ENCODE measurements around the gene SLC45A3. TPM values are rescaled to one million over a fixed set of nuclear protein-coding genes. Genes with fewer than 3 reads are reported as not detected.

SLC45A3 gene
- total RNA-seq, 1 experiment from 2014 or later = 3.2 TPM

DNA sequence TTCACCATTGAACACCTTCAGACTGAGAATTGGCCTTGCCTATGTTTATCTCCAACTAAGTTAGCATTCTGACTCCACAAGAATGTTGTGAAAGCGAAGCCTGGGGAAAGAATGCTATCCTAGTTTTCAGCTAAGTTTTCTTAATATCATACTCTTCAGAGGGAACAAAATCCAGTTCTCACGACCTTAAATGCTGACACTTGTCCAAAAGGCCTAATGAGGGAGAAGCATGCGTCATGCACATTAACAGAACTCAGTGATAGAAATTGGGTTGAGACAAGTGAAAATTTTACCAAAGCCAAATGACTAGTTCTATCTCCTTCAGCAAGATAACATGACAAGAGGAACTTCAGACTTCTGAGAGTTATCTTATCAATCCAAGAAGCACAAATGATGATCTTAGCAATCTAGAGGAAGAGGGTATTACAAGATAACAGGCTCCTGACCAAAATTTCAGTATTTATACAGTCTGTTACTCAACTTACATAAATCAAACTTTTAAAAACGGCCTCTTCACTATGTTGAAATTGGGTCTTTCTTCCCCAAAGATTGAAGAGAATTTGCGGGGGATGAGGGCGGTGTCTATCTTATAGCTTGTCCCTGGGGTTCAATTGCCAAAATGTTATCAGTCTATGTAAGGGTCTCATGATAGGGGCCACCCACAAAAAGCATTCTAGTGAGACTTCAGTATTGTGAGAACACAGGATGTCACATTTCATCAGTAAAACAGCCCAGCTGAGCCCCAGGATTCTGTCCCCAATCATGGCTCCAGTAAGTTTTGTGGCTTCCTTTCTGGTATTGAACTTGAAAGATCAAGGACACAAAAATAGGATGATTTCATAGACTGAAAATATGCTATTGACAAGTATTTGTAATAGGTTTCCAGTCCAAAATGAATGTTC is 26.5 kb upstream of the SLC45A3 start:
- no peaks in the 10 kb centered on the region for H3K27me3 ChIP-seq
- no peaks in the 10 kb centered on the region for H3K9me3 ChIP-seq
- H3K4me3 ChIP-seq = no peak overlapping the region
- H3K36me3 ChIP-seq = peaks cover 64% of the 10 kb centered on the region
- no peak for DNase-seq

DNA sequence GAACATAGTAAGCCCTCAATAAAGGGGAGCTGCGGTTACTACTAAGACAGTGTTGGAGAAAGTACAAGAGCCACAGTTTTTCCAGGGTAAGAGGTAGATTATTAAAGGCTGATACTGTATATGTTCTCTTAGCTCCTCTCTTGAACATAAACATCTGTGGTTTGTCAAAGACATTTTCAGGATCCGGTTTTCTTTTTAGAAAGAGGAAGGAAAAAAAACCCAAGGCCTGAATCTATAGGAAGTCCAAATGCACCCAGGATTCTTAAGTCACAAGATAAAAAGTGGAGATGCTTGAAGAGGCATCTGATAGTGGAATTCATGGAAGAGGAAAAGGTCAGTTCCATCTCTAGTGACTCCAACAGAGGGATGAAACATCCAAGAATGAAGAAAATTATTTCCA is 24.6 kb upstream of the SLC45A3 start:
- Histone ChIP-seq H3K27me3 (no peaks in the 10 kb centered on the region), H3K36me3 (peaks cover 52% of the 10 kb centered on the region), H3K4me3 (no peak overlapping the region), H3K9me3 (no peaks in the 10 kb centered on the region)
- no peak for DNase-seq

DNA sequence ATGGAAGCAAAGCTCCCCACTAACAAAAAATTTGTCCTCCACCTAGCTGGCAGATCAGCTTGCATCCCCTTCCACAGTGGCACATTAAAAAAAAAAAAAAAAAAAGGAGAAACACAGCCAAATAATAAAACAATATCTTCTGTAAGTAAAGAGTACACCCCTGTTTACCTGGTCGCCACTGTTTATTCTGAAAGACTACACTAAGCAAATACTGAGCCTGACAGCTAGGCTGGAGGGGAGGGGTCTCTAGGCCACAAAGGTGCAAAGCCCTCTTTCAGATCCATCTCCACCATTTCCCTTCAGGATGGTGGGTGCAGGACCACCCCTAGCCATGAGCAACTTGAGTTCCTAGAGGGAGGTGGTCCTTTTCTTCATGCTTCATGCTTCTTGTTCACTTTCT is 22.8 kb upstream of the SLC45A3 start:
- Histone ChIP-seq H3K4me3 (no peak overlapping the region), H3K27me3 (no peaks in the 10 kb centered on the region), H3K9me3 (no peaks in the 10 kb centered on the region), H3K36me3 (peaks cover 33% of the 10 kb centered on the region)
- no peak for DNase-seq

DNA sequence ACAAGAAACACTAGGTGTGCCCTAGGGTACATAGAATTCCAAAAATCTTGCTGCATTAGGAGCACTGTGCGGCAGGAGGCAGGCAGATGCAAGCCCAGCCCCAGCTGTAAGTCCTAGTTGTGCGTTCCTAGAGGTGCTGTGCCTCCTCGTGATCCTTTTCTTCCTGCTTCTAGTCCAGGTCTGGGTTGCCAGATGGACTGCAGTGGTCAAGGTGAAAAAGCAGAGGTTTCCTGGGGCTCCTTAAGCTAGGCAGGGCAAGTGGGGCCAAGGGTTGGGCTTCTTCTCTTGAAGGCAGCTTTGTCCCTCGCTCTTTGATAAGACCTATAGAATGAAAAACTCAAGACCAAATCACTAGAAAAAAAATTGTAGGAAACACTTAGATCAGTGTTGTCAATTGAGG is 21.6 kb upstream of the SLC45A3 start:
- peaks cover 28% of the 10 kb centered on the region for H3K36me3 ChIP-seq
- DNase-seq = no peak
- H3K4me3 ChIP-seq = no peak overlapping the region
- H3K9me3 ChIP-seq = no peaks in the 10 kb centered on the region
- H3K27me3 ChIP-seq = no peaks in the 10 kb centered on the region

GRCh38 chr1:205701420-205701819 is 21.1 kb upstream of the SLC45A3 start:
- no peak for DNase-seq
- no peak overlapping the region for H3K4me3 ChIP-seq
- peaks cover 23% of the 10 kb centered on the region for H3K36me3 ChIP-seq

GRCh38 chr1:205700865-205701401 is 20.6 kb upstream of the SLC45A3 start:
- Histone ChIP-seq H3K9me3 (no peaks in the 10 kb centered on the region), H3K27me3 (no peaks in the 10 kb centered on the region), H3K4me3 (no peak overlapping the region), H3K36me3 (peaks cover 22% of the 10 kb centered on the region)
- peak; percentile 23 for DNase-seq

More at GRCh38 chr1:205701420-205701819, 21.1 kb upstream of the SLC45A3 start:
- Histone ChIP-seq H3K9me3 (no peaks in the 10 kb centered on the region), H3K27me3 (no peaks in the 10 kb centered on the region)

- no peak for DNase-seq
- H3K9me3 ChIP-seq = no peaks in the 10 kb centered on the region
- no peak overlapping the region for H3K4me3 ChIP-seq
- peaks cover 16% of the 10 kb centered on the region; the same call in 1 of the 2 replicates for H3K36me3 ChIP-seq
- no peaks in the 10 kb centered on the region for H3K27me3 ChIP-seq
Measured at GRCh38 chr1:205699416-205699815, 19.1 kb upstream of the SLC45A3 start.

- H3K27me3 ChIP-seq = no peaks in the 10 kb centered on the region
- no peaks in the 10 kb centered on the region for H3K9me3 ChIP-seq
- DNase-seq = no peak
Measured at GRCh38 chr1:205698921-205699320, 18.6 kb upstream of the SLC45A3 start.

DNA sequence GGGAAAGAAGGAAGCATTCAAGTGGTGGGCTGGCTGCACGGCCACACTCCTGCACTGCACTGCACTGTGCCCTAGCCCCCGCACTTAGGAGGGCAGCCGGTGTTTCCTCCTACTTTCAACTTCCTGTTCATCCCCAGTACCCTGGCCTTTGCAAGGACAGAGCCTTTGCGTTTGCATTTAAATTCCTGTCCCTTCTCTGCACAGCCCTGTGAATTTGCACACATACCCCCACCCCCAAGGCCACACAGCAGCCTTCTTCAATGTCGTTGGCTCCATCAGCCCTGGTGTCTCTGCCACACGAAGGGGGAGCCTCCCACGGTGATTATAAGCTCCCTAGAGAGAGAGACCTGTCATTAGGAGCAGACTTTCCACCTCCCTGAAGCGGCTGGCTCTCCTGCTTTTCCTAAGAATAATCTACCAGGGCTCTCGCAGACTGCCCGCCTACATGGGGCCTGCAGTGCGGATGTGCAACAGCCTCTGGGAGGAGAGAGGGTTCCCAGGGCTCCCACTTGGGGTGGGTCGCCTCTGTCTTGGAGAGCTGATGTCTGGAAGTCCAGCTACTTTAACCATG is 13.2 kb upstream of the SLC45A3 start:
- Histone ChIP-seq H3K36me3 (no peaks in the 10 kb centered on the region), H3K27me3 (no peaks in the 10 kb centered on the region), H3K4me3 (no peak overlapping the region), H3K9me3 (no peaks in the 10 kb centered on the region)
- no peak for DNase-seq

More at GRCh38 chr1:205698921-205699320, 18.6 kb upstream of the SLC45A3 start:
- peaks cover 16% of the 10 kb centered on the region; the same call in 1 of the 2 replicates for H3K36me3 ChIP-seq
- H3K4me3 ChIP-seq = no peak overlapping the region

DNA sequence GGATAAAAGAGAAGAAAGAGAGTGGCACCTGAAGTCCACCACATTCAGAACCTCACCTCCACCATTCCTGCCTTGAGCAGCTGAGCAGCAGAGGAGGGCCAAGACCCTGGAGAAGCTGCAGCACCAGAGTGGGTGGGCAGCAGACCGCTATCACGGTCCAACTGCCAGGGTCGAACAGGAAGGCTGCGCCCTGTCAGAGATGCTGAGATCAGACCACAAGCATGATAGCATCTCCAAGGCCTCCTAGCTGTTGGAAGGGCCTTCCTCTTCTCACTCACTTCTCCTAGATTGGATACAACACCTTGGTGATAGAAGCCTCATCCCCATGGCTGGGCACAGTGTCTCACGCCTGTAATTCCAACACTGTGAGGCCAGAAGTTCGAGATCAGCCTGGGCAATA is 12.1 kb upstream of the SLC45A3 start:
- Histone ChIP-seq H3K9me3 (no peaks in the 10 kb centered on the region), H3K27me3 (no peaks in the 10 kb centered on the region), H3K4me3 (no peak overlapping the region), H3K36me3 (no peaks in the 10 kb centered on the region)
- no peak for DNase-seq

DNA sequence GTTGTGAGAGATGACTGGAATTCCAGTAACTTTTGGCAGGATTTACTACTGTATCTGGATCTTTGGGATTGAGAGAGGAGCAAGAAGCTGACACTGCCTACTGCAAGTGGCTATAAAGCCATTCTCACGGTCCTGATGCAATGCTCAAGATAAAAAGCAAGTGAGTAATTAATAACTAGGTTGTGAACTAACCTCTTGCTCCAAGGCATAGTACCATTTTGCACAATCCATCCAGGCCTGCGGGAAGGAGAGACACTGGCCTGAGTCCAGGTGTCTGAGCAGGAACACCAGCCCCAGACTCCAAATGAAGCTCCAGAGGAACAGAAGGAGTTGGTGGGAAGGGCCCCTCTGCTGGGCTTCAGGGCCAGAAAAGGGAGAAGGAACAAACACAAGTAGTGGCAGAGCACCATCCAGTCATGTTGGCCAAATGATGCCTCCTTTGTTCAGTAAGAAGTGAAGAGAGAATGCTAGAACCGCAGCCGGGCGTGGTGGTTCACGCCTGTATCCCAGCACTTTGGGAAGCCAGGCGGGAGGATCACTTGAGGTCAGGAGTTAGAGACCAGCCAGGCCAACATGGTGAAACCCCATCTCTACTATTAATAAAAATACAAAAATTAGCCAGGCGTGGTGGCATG is 9.9 kb upstream of the SLC45A3 start:
- no peaks in the 10 kb centered on the region for H3K9me3 ChIP-seq
- no peak for DNase-seq
- H3K4me3 ChIP-seq = no peak overlapping the region
- no peaks in the 10 kb centered on the region for H3K36me3 ChIP-seq
- H3K27me3 ChIP-seq = no peaks in the 10 kb centered on the region

DNA sequence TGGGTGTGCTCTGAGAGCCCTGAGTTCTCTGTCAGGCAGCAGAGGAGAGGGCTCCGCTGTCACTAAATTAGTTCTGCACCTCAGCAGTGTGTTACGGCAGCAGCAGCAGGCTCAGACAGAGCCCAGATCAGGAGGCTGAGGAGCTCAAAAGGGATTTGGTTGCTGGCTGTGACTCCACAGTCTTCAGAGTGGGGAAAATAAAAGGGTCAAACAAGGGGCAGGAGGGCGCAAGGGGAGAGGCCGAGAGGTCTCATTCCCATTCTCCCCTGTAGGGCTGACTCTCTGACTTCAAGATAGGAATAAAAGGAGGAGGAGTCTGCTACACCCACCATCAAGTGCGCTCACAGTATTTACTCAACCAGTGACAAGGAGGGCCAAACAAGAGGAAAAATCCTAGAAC is 9.2 kb upstream of the SLC45A3 start:
- no peaks in the 10 kb centered on the region for H3K9me3 ChIP-seq
- no peak for DNase-seq
- no peaks in the 10 kb centered on the region for H3K36me3 ChIP-seq
- no peak overlapping the region for H3K4me3 ChIP-seq
- no peaks in the 10 kb centered on the region for H3K27me3 ChIP-seq

- H3K4me3 ChIP-seq = no peak overlapping the region
- no peaks in the 10 kb centered on the region for H3K27me3 ChIP-seq
- DNase-seq = no peak
- no peaks in the 10 kb centered on the region for H3K36me3 ChIP-seq
- H3K9me3 ChIP-seq = no peaks in the 10 kb centered on the region
Measured at GRCh38 chr1:205688171-205689080, 8.1 kb upstream of the SLC45A3 start.

GRCh38 chr1:205687242-205687641 is 6.9 kb upstream of the SLC45A3 start:
- no peaks in the 10 kb centered on the region for H3K36me3 ChIP-seq
- H3K4me3 ChIP-seq = no peak overlapping the region
- no peak for DNase-seq
- no peaks in the 10 kb centered on the region for H3K9me3 ChIP-seq
- no peaks in the 10 kb centered on the region for H3K27me3 ChIP-seq

- no peaks in the 10 kb centered on the region for H3K9me3 ChIP-seq
- no peaks in the 10 kb centered on the region for H3K36me3 ChIP-seq
- no peak for DNase-seq
- H3K4me3 ChIP-seq = no peak overlapping the region
- peaks cover 4% of the 10 kb centered on the region; the same call in 1 of the 2 replicates for H3K27me3 ChIP-seq
Measured at GRCh38 chr1:205681364-205681763, 1.1 kb upstream of the SLC45A3 start.
